HepG2 (cell line): ENCODE measurements around the gene AP4S1.

Source experiments
- CTCF ChIP-seq: sonication (generic); formaldehyde crosslinking; IDR thresholded peaks from 2 replicates; pipeline ENCODE4 v1.5.0; 2020; ENCODE audit warnings: mild to moderate bottlenecking, missing genetic modification reagents, moderate library complexity
- FOSL1 ChIP-seq: sonication (generic); formaldehyde crosslinking; IDR thresholded peaks from 2 replicates; pipeline ENCODE4 v1.9.0; 2021; ENCODE audit warnings: missing genetic modification reagents, borderline replicate concordance
- MYC ChIP-seq: sonication (generic); formaldehyde crosslinking; IDR thresholded peaks from 2 replicates; pipeline ENCODE4 v1.9.0; 2021; ENCODE audit warnings: missing genetic modification reagents, borderline replicate concordance
- PHF8 ChIP-seq: sonication (generic); formaldehyde crosslinking; IDR thresholded peaks from 2 replicates; pipeline ENCODE4 v1.5.0; 2020; ENCODE audit warnings: missing genetic modification reagents
- PREB ChIP-seq: sonication (generic); formaldehyde crosslinking; IDR thresholded peaks from 2 replicates; pipeline ENCODE4 v1.4.0; 2020; ENCODE audit warnings: missing genetic modification reagents
- REST ChIP-seq, 2 experiments: IDR thresholded peaks; 2 replicates each; pipeline ENCODE4 v1.6.1; 2011 to 2012; ENCODE audit warnings: low read length in 2 of 2, borderline replicate concordance in 1 of 2, low read depth in 1 of 2, mild to moderate bottlenecking in 1 of 2, moderate library complexity in 1 of 2
- TBP ChIP-seq: sonication (generic); formaldehyde crosslinking; IDR thresholded peaks from 2 replicates; pipeline ENCODE4 v1.5.0; 2020; ENCODE audit warnings: missing genetic modification reagents
- U2AF1 ChIP-seq: fragments of 200-400 bp; formaldehyde crosslinking; optimal IDR thresholded peaks from 2 replicates; pipeline ENCODE3; 2017; ENCODE audit warnings: mild to moderate bottlenecking, low read depth, low read length
- YEATS2 ChIP-seq: sonication (generic); formaldehyde crosslinking; IDR thresholded peaks from 2 replicates; pipeline ENCODE4 v1.4.0; 2020; ENCODE audit warnings: missing genetic modification reagents, borderline replicate concordance
- ZNF407 ChIP-seq: sonication (generic); formaldehyde crosslinking; IDR thresholded peaks from one replicate; pipeline ENCODE4 v1.5.1; 2020; ENCODE audit warnings: mild to moderate bottlenecking, missing genetic modification reagents; ENCODE audit errors: not compliant biosample characterization
- ZNF709 ChIP-seq: sonication (generic); formaldehyde crosslinking; IDR thresholded peaks from 2 replicates; pipeline ENCODE4 v1.5.0; 2020; ENCODE audit warnings: mild to moderate bottlenecking, missing genetic modification reagents

GRCh38 chr14:31122098-31122611 lies 96.7 kb downstream of the AP4S1 start:
- TF ChIP-seq YEATS2 (CRISPR knock-in tag), result no peak
- no peak for TF ChIP-seq CTCF (CRISPR knock-in tag)
- TF ChIP-seq PHF8, result no peak
- TF ChIP-seq PREB, result no peak
- TF ChIP-seq ZNF709, result no peak
- TF ChIP-seq TBP (CRISPR knock-in tag), result no peak
- no peak for TF ChIP-seq FOSL1 (CRISPR knock-in tag)
- TF ChIP-seq MYC, result no peak
- TF ChIP-seq U2AF1, result no peak
- no peak for TF ChIP-seq REST (IDR thresholded peaks at IDR 0.05; ENCODE audit: borderline replicate concordance in 1 of 2, low read depth in 1 of 2, low read length in 2 of 2)
- TF ChIP-seq ZNF407 (CRISPR knock-in tag), result no peak
